ENCODE measurements around the gene SUN5.

SUN5 gene

GRCh38 chr20:32999603-33000250 is 4.5 kb downstream of the SUN5 start:
- no peak for TF ChIP-seq TAF1 (IDR thresholded peaks at IDR 0.05; ENCODE audit: borderline replicate concordance, low read depth, low read length)
- TF ChIP-seq POLR2AphosphoS5 (IDR thresholded peaks at IDR 0.05; ENCODE audit: low read depth, low read length), result no peak
- no peak for DNase-seq (ENCODE audit: insufficient read length)
- FAIRE-seq, result no peak

GRCh38 chr20:32997431-32997830 is 6.8 kb downstream of the SUN5 start:
- FAIRE-seq (no peak), DNase-seq (ENCODE audit: insufficient read length) (no peak)
- TF ChIP-seq TAF1 (IDR thresholded peaks at IDR 0.05; ENCODE audit: borderline replicate concordance, low read depth, low read length) (no peak), POLR2A (IDR thresholded peaks at IDR 0.05; ENCODE audit: low read depth, low read length) (no peak), POLR2AphosphoS5 (IDR thresholded peaks at IDR 0.05; ENCODE audit: low read depth, low read length) (no peak)

- DNase-seq (ENCODE audit: insufficient read length) (no peak), FAIRE-seq (no peak)
- TF ChIP-seq POLR2A (IDR thresholded peaks at IDR 0.05; ENCODE audit: low read depth, low read length) (no peak), TAF1 (IDR thresholded peaks at IDR 0.05; ENCODE audit: borderline replicate concordance, low read depth, low read length) (no peak), POLR2AphosphoS5 (IDR thresholded peaks at IDR 0.05; ENCODE audit: low read depth, low read length) (no peak)
Measured at GRCh38 chr20:32995802-32996201, 8.4 kb downstream of the SUN5 start.

- no peak for FAIRE-seq
- no peak for DNase-seq (ENCODE audit: insufficient read length)
- TF ChIP-seq POLR2A (IDR thresholded peaks at IDR 0.05; ENCODE audit: low read depth, low read length) (no peak), TAF1 (IDR thresholded peaks at IDR 0.05; ENCODE audit: borderline replicate concordance, low read depth, low read length) (no peak), POLR2AphosphoS5 (IDR thresholded peaks at IDR 0.05; ENCODE audit: low read depth, low read length) (no peak)
Measured at GRCh38 chr20:32993496-32994050, 10.7 kb downstream of the SUN5 start.

- FAIRE-seq (no peak), DNase-seq (ENCODE audit: insufficient read length) (no peak)
- TF ChIP-seq TAF1 (IDR thresholded peaks at IDR 0.05; ENCODE audit: borderline replicate concordance, low read depth, low read length) (no peak), POLR2AphosphoS5 (IDR thresholded peaks at IDR 0.05; ENCODE audit: low read depth, low read length) (no peak), POLR2A (IDR thresholded peaks at IDR 0.05; ENCODE audit: low read depth, low read length) (no peak)
Measured at GRCh38 chr20:32991792-32992641, 12.2 kb downstream of the SUN5 start.

GRCh38 chr20:32991383-32991782 is 12.8 kb downstream of the SUN5 start:
- no peak for TF ChIP-seq POLR2A (IDR thresholded peaks at IDR 0.05; ENCODE audit: low read depth, low read length)
- TF ChIP-seq POLR2AphosphoS5 (IDR thresholded peaks at IDR 0.05; ENCODE audit: low read depth, low read length), result no peak
- no peak for TF ChIP-seq TAF1 (IDR thresholded peaks at IDR 0.05; ENCODE audit: borderline replicate concordance, low read depth, low read length)
- FAIRE-seq (no peak), DNase-seq (ENCODE audit: insufficient read length) (no peak)

- FAIRE-seq (no peak), DNase-seq (ENCODE audit: insufficient read length) (no peak)
- no peak for TF ChIP-seq TAF1 (IDR thresholded peaks at IDR 0.05; ENCODE audit: borderline replicate concordance, low read depth, low read length)
- no peak for TF ChIP-seq POLR2A (IDR thresholded peaks at IDR 0.05; ENCODE audit: low read depth, low read length)
- no peak for TF ChIP-seq POLR2AphosphoS5 (IDR thresholded peaks at IDR 0.05; ENCODE audit: low read depth, low read length)
Measured at GRCh38 chr20:32990426-32990825, 13.8 kb downstream of the SUN5 start.

- FAIRE-seq, result no peak
- no peak for DNase-seq (ENCODE audit: insufficient read length)
- TF ChIP-seq POLR2A (IDR thresholded peaks at IDR 0.05; ENCODE audit: low read depth, low read length) (no peak), POLR2AphosphoS5 (IDR thresholded peaks at IDR 0.05; ENCODE audit: low read depth, low read length) (no peak), TAF1 (IDR thresholded peaks at IDR 0.05; ENCODE audit: borderline replicate concordance, low read depth, low read length) (no peak)
Measured at GRCh38 chr20:32989507-32990283, 14.5 kb downstream of the SUN5 start.

- no peak for TF ChIP-seq TAF1 (IDR thresholded peaks at IDR 0.05; ENCODE audit: borderline replicate concordance, low read depth, low read length)
- no peak for TF ChIP-seq POLR2AphosphoS5 (IDR thresholded peaks at IDR 0.05; ENCODE audit: low read depth, low read length)
- no peak for TF ChIP-seq POLR2A (IDR thresholded peaks at IDR 0.05; ENCODE audit: low read depth, low read length)
- DNase-seq (ENCODE audit: insufficient read length), result no peak
- FAIRE-seq, result no peak
Measured at GRCh38 chr20:32988008-32988407, 16.2 kb downstream of the SUN5 start.

GRCh38 chr20:32987044-32987825 is 17.0 kb downstream of the SUN5 start:
- FAIRE-seq (no peak), DNase-seq (ENCODE audit: insufficient read length) (no peak)

More at GRCh38 chr20:32987044-32987825, 17.0 kb downstream of the SUN5 start:
- TF ChIP-seq POLR2AphosphoS5 (IDR thresholded peaks at IDR 0.05; ENCODE audit: low read depth, low read length) (no peak), POLR2A (IDR thresholded peaks at IDR 0.05; ENCODE audit: low read depth, low read length) (no peak), TAF1 (IDR thresholded peaks at IDR 0.05; ENCODE audit: borderline replicate concordance, low read depth, low read length) (no peak)

Measured in GM12892 (cell line).